CD14-positive monocyte (primary cell): ENCODE data around the gene ATG10. TPM values are rescaled to one million over a fixed set of nuclear protein-coding genes. Genes with fewer than 3 reads are reported as not detected.

Experiments
- DNase-seq, 3 donors: peaks; one replicate each; pipeline ENCODE4 v3.0.0-alpha.2; 2011 to 2022
- H2AFZ ChIP-seq: 2 replicates; pipeline ENCODE4 v1.6.0; 2012; ENCODE audit warnings: mild to moderate bottlenecking, low read depth, low read length, inconsistent platforms; ENCODE audit not compliant: insufficient read depth, poor library complexity, severe bottlenecking
- H3K27ac ChIP-seq, 2 donors: 1 replicate in 1 of 2; 2 replicates in 1 of 2; pipeline ENCODE4 v1.5.1; 2012 to 2013; ENCODE audit warnings: low read length in 2 of 2, control low read depth in 1 of 2, inconsistent platforms in 1 of 2, low read depth in 1 of 2, mild to moderate bottlenecking in 1 of 2
- H3K27me3 ChIP-seq, 2 donors: one replicate each; pipeline versions ENCODE4 v1.6.0 to v1.6.1; 2011 to 2013; ENCODE audit warnings: low read length in 2 of 2; ENCODE audit not compliant: control insufficient read depth in 2 of 2, insufficient read depth in 2 of 2
- H3K36me3 ChIP-seq, 2 donors: replicated peaks in 1 of 2; 1 replicate in 1 of 2; 2 replicates in 1 of 2; pipeline versions ENCODE4 v1.5.1 to v1.6.1; 2012 to 2013; ENCODE audit warnings: low read length in 2 of 2, control low read depth in 1 of 2, inconsistent platforms in 1 of 2, mild to moderate bottlenecking in 1 of 2; ENCODE audit not compliant: insufficient read depth in 2 of 2, control insufficient read depth in 1 of 2
- H3K4me1 ChIP-seq, 2 donors: 1 replicate in 1 of 2; 2 replicates in 1 of 2; pipeline versions ENCODE4 v1.5.1 to v1.6.1; 2012 to 2013; ENCODE audit warnings: low read length in 2 of 2, control low read depth in 1 of 2, inconsistent platforms in 1 of 2, mild to moderate bottlenecking in 1 of 2, moderate library complexity in 1 of 2; ENCODE audit not compliant: insufficient read depth in 2 of 2, control insufficient read depth in 1 of 2
- H3K4me2 ChIP-seq: replicated peaks from 2 replicates; pipeline ENCODE3; 2012; ENCODE audit warnings: low read length, moderate library complexity, mild to moderate bottlenecking; ENCODE audit not compliant: poor library complexity, severe bottlenecking; ENCODE audit errors: extremely low read depth
- H3K4me3 ChIP-seq, 3 experiments: fragments of 200-600 bp in 1 of 3; sonication (generic) in 1 of 3; replicated peaks in 1 of 3; 1 replicate in 2 of 3; 2 replicates in 1 of 3; pipeline ENCODE4 v1.5.1; 2011 to 2013; ENCODE audit warnings: low read length in 3 of 3, mild to moderate bottlenecking in 3 of 3, control low read depth in 2 of 3, low read depth in 2 of 3, inconsistent platforms in 1 of 3, moderate library complexity in 1 of 3
- H3K79me2 ChIP-seq: 2 replicates; pipeline ENCODE4 v1.6.0; 2012; ENCODE audit warnings: mild to moderate bottlenecking, control low read depth, inconsistent platforms, low read length, moderate library complexity; ENCODE audit not compliant: insufficient read depth
- H3K9ac ChIP-seq: 2 replicates; pipeline ENCODE4 v1.6.0; 2017; ENCODE audit warnings: low read length, mild to moderate bottlenecking; ENCODE audit not compliant: insufficient read depth, poor library complexity, severe bottlenecking
- H3K9me3 ChIP-seq, 2 donors: replicated peaks in 1 of 2; 1 replicate in 1 of 2; 2 replicates in 1 of 2; pipeline versions ENCODE4 v1.5.1 to v1.6.1; 2012 to 2013; ENCODE audit warnings: low read length in 2 of 2, control low read depth in 1 of 2; ENCODE audit not compliant: control insufficient read depth in 1 of 2, insufficient read depth in 1 of 2
- H4K20me1 ChIP-seq: 2 replicates; pipeline ENCODE4 v1.6.0; 2012; ENCODE audit warnings: mild to moderate bottlenecking, low read length, control low read depth, moderate library complexity; ENCODE audit not compliant: insufficient read depth
- H3K27ac Mint-ChIP-seq, 7 donors: one replicate each; pipeline ENCODE4 v1.8.0; 2020; ENCODE audit warnings: mild to moderate bottlenecking in 7 of 7, mixed read lengths in 7 of 7, moderate library complexity in 6 of 7, inconsistent platforms in 2 of 7
- H3K27me3 Mint-ChIP-seq, 3 donors: one replicate each; pipeline ENCODE4 v1.8.0; 2021 to 2022; ENCODE audit warnings: low read depth in 3 of 3, mild to moderate bottlenecking in 3 of 3, mixed read lengths in 3 of 3, moderate library complexity in 3 of 3, inconsistent platforms in 1 of 3
- H3K36me3 Mint-ChIP-seq, 2 donors: one replicate each; pipeline ENCODE4 v1.8.0; 2020; ENCODE audit warnings: mixed read lengths in 2 of 2, inconsistent platforms in 1 of 2, mild to moderate bottlenecking in 1 of 2
- H3K4me1 Mint-ChIP-seq: one replicate; pipeline ENCODE4 v1.8.0; 2020; ENCODE audit warnings: mild to moderate bottlenecking, mixed read lengths
- H3K4me3 Mint-ChIP-seq, 2 donors: one replicate each; pipeline ENCODE4 v1.8.0; 2020; ENCODE audit warnings: mild to moderate bottlenecking in 2 of 2, mixed read lengths in 2 of 2, moderate library complexity in 1 of 2
- H3K9me3 Mint-ChIP-seq, 7 donors: one replicate each; pipeline ENCODE4 v1.8.0; 2020 to 2022; ENCODE audit warnings: mixed read lengths in 7 of 7, mild to moderate bottlenecking in 6 of 7, moderate library complexity in 6 of 7, inconsistent platforms in 2 of 7
- CTCF ChIP-seq: fragments of 200-600 bp; IDR thresholded peaks from one replicate; pipeline ENCODE4 v1.8.0; 2022; ENCODE audit warnings: antibody characterized with exemption, mild to moderate bottlenecking
- WGBS: methylation state at CpG from one replicate; pipeline ENCODE4 v1.1.5; 2013; ENCODE audit warnings: missing lambda C conversion rate; ENCODE audit not compliant: insufficient coverage; 5-methylcytosine and 5-hydroxymethylcytosine counted together
- intact Hi-C, 2 donors: fragments of 100-400 bp; cut with micrococcal nuclease; formaldehyde crosslinking; loops; one replicate each; pipeline versions ENCODE4 v1.15.0 to v1.15.1; 2023
- polyA plus RNA-seq, 3 donors: library from polyadenylated mRNA; depleted of rRNA in 1 of 3; unstranded in 2 of 3; stranded (reverse) in 1 of 3; fragments of 300-500 nt in 2 of 3; fragments of >200 nt in 1 of 3; fragmentation: Illumina TruSeq in 2 of 3; gene quantifications; 1 replicate in 2 of 3; 2 replicates in 1 of 3; pipeline ENCODE4 v1.2.3, GENCODE V29; 2012 to 2021

Gene ATG10
- polyA plus RNA-seq, 3 donors = 2.1 to 7.9 (median 5.6) TPM

GRCh38 chr5:82073179-82073578, 101.4 kb downstream of the ATG10 start:
- no peak for TF ChIP-seq CTCF
- no peaks in the 10 kb centered on the region for H3K27me3 Mint-ChIP-seq
- no peak overlapping the region for H3K27ac Mint-ChIP-seq
- peaks cover 0 to 7% of the 10 kb centered on the region in 2 donors for H3K36me3 Mint-ChIP-seq
- H3K9me3 Mint-ChIP-seq = peaks cover 0 to 2% (median 0%) of the 10 kb centered on the region in 7 donors
- no peak overlapping the region for H3K4me3 ChIP-seq
- no peaks in the 10 kb centered on the region for H3K4me1 ChIP-seq
- WGBS = 100% methylated on average over 1 of the region's 1 CpG
- H3K4me3 Mint-ChIP-seq = no peak overlapping the region
- no peak overlapping the region for H2AFZ ChIP-seq
- no peak overlapping the region for H3K4me2 ChIP-seq
- no peaks in the 10 kb centered on the region for H3K36me3 ChIP-seq
- H4K20me1 ChIP-seq = no peaks in the 10 kb centered on the region
- no peak overlapping the region for H3K9ac ChIP-seq
- no peaks in the 10 kb centered on the region for H3K27me3 ChIP-seq
- no peak for DNase-seq
- H3K27ac ChIP-seq = no peak overlapping the region
- intact Hi-C loops = no loop called here
- H3K79me2 ChIP-seq = no peaks in the 10 kb centered on the region
- peaks cover 5% of the 10 kb centered on the region for H3K4me1 Mint-ChIP-seq
- H3K9me3 ChIP-seq = no peaks in the 10 kb centered on the region

- H3K9me3 ChIP-seq = no peaks in the 10 kb centered on the region
- DNase-seq = no peak
- H3K4me3 ChIP-seq = no peak overlapping the region
- no peak for TF ChIP-seq CTCF
- H4K20me1 ChIP-seq = no peaks in the 10 kb centered on the region
- no peak overlapping the region for H2AFZ ChIP-seq
- no peaks in the 10 kb centered on the region for H3K27me3 Mint-ChIP-seq
- peaks cover 0 to 5% (median 3%) of the 10 kb centered on the region in 7 donors for H3K9me3 Mint-ChIP-seq
- no peaks in the 10 kb centered on the region for H3K27me3 ChIP-seq
- intact Hi-C loops = no loop called here
- no peaks in the 10 kb centered on the region for H3K4me1 ChIP-seq
- no peak overlapping the region for H3K9ac ChIP-seq
- peaks cover 3 to 7% of the 10 kb centered on the region in 2 donors for H3K36me3 Mint-ChIP-seq
- no peak overlapping the region for H3K27ac Mint-ChIP-seq
- H3K4me1 Mint-ChIP-seq = no peaks in the 10 kb centered on the region
- WGBS = 100% methylated on average over 2 of the region's 2 CpGs
- H3K4me2 ChIP-seq = no peak overlapping the region
- H3K79me2 ChIP-seq = no peaks in the 10 kb centered on the region
- no peak overlapping the region for H3K4me3 Mint-ChIP-seq
- no peak overlapping the region for H3K27ac ChIP-seq
- H3K36me3 ChIP-seq = no peaks in the 10 kb centered on the region
Measured at GRCh38 chr5:82074950-82075349, 103.1 kb downstream of the ATG10 start.
